Measurements from ENCODE around the gene SRGAP1. TPM values are rescaled to one million over a fixed set of nuclear protein-coding genes. Genes with fewer than 3 reads are reported as not detected.

The SRGAP1 gene
- total and polyA plus RNA-seq, 9 of the 15 experiments (the other 6 are each of a cell fraction or from before 2014, with no cell fraction given) = 0.01 to 0.13 (median 0.04) TPM; not detected in 3

GRCh38 chr12:63889721-63890509, 45.4 kb downstream of the SRGAP1 start:
- H3K9me1 ChIP-seq (ENCODE audit: control insufficient read depth, insufficient read depth, low read length) = no peaks in the 10 kb centered on the region
- CTCF ChIA-PET (ENCODE audit: low intra/inter-chr PET ratio) = no interaction called here
- no peak overlapping the region for H2AFZ ChIP-seq (ENCODE audit: low read depth, low read length)
- no peaks in the 10 kb centered on the region for H3K36me3 ChIP-seq (ENCODE audit: control insufficient read depth, insufficient read depth, low read length)
- ATAC-seq (no peak), DNase-seq (ENCODE audit: extremely low read depth in 1 of 4, low spot score in 3 of 4) (no peak), FAIRE-seq (no peak)
- H3K9ac ChIP-seq (ENCODE audit: insufficient read depth in 1 of 2, low read depth in 2 of 2, low read length in 2 of 2) = no peak overlapping the region
- H3K4me1 ChIP-seq (replicated peaks in 1 of 2; ENCODE audit: control insufficient read depth in 2 of 2, insufficient read depth in 2 of 2, low read length in 2 of 2) = no peaks in the 10 kb centered on the region
- peaks cover 0 to 30% of the 10 kb centered on the region in 2 experiments; a peak in 2 of 5 replicates for H3K27me3 ChIP-seq (ENCODE audit: control insufficient read depth in 2 of 2, insufficient read depth in 2 of 2, low read length in 2 of 2)
- POLR2A ChIA-PET = interaction anchor here (0.6 to 2.7 kb wide), 3 partner anchors 8 to 90 kb away, joined by 3 to 6 read pairs (median 3); no protein-coding TSS in a partner anchor
- no peaks in the 10 kb centered on the region for H3K79me2 ChIP-seq (ENCODE audit: control insufficient read depth, insufficient read depth, low read length)
- 1% methylated on average over 10 of the region's 12 CpGs for WGBS (ENCODE audit: insufficient coverage, low coverage, missing lambda C conversion rate)
- H3K27ac ChIP-seq (ENCODE audit: extremely low read depth, low read depth, low read length) = no peak overlapping the region
- no peaks in the 10 kb centered on the region for H3K9me3 ChIP-seq (replicated peaks; ENCODE audit: control insufficient read depth, insufficient read depth, low read depth, low read length)
- intact Hi-C loops (cut with micrococcal nuclease) (no loop called here), in situ Hi-C loops (cut with MboI) (no loop called here)
- no peak overlapping the region for H3K4me2 ChIP-seq (ENCODE audit: insufficient read depth, low read length)
- no peaks in the 10 kb centered on the region for H4K20me1 ChIP-seq (replicated peaks; ENCODE audit: control insufficient read depth, insufficient read depth, low read length)
- no peak overlapping the region for H3K4me3 ChIP-seq
- BruUV-seq (replicated peaks) = no TSS peak
- TF ChIP-seq NCOR1 (IDR thresholded peaks at IDR 0.05) (no peak), HDAC8 (tag; IDR thresholded peaks at IDR 0.05) (no peak), SMAD4 (CRISPR knock-in tag; conservative IDR thresholded peaks at IDR 0.05) (no peak), LARP7 (IDR thresholded peaks at IDR 0.05) (no peak), XRCC3 (IDR thresholded peaks at IDR 0.05) (no peak), ZC3H8 (IDR thresholded peaks at IDR 0.05) (no peak), GABPB2 (CRISPR knock-in tag; conservative IDR thresholded peaks at IDR 0.05) (no peak), XRCC4 (IDR thresholded peaks at IDR 0.05; ENCODE audit: extremely low read depth, insufficient read depth, insufficient read length) (no peak), FOXJ2 (tag; IDR thresholded peaks at IDR 0.05) (no peak), TSC22D4 (tag; IDR thresholded peaks at IDR 0.05) (no peak), CEBPG (CRISPR knock-in tag; IDR thresholded peaks at IDR 0.05) (no peak), CEBPG (tag; conservative IDR thresholded peaks at IDR 0.05 in 1 of 2, IDR thresholded peaks at IDR 0.05 in 1 of 2) (no peak)
- TF ChIP-seq, protein P1, sequence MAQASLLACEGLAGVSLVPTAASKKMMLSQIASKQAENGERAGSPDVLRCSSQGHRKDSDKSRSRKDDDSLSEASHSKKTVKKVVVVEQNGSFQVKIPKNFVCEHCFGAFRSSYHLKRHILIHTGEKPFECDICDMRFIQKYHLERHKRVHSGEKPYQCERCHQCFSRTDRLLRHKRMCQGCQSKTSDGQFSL (CRISPR knock-in tag; IDR thresholded peaks at IDR 0.05) = no peak
- TF ChIP-seq, protein P1 (tag; IDR thresholded peaks at IDR 0.05) = no peak
- TF ChIP-seq, protein P2, sequence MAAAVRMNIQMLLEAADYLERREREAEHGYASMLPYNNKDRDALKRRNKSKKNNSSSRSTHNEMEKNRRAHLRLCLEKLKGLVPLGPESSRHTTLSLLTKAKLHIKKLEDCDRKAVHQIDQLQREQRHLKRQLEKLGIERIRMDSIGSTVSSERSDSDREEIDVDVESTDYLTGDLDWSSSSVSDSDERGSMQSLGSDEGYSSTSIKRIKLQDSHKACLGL (CRISPR knock-in tag; IDR thresholded peaks at IDR 0.05; ENCODE audit: borderline replicate concordance, poor library complexity, severe bottlenecking) = no peak

Data from K562 (cell line).